Measurements from ENCODE around the gene AGPAT3. TPM values are rescaled to one million over a fixed set of nuclear protein-coding genes. Genes with fewer than 3 reads are reported as not detected.

Gene AGPAT3
- total RNA-seq, 1 experiment from 2014 or later = 13.0 TPM

DNA sequence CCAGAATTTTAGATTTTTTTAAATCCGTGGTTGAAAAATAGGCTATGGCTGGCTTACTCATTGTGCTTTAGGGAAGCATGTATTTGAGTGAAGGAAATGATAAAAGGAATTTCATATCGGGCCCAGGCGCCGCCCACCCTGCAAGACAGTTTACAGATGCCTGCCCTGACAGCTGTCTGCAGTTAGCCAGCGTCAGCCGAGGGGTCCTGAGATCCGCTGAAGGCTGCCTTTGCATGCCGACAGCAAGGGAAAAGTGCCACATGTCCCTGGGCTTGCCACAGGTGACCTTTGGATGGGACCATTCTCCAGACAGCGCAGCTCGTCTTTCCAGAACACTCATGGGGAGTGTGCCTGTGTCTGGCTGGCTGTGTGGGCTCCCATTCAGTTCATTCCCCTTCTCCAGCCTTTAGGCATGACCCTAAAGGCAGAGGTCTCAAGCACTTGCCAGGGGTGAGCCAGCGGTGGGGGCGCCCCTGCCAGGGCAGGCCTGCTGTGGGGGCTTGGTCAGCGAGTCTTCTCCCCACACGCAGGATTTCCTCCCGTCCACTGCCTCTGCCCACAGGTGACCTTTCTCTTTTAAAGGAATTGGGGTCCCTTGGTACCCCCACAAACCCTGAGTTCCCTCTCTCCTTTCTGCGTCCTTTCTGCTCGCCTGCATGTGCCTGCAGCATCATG is 101.0 kb downstream of the AGPAT3 start:
- Mint-ChIP-seq H3K4me1 (no peaks in the 10 kb centered on the region), H3K4me3 (no peak overlapping the region), H3K27ac (no peak overlapping the region), H3K27me3 (ENCODE audit: low read depth) (no peaks in the 10 kb centered on the region; the same call in 1 of the 2 replicates), H3K36me3 (ENCODE audit: insufficient read depth in 1 of 3, low read depth in 3 of 3) (no peaks in the 10 kb centered on the region), H3K9me3 (peaks cover 5 to 8% of the 10 kb centered on the region in 2 experiments; a peak in 4 of 5 replicates)
- Histone ChIP-seq H3K56ac (ENCODE audit: insufficient read length, low read depth, low read length) (no peak overlapping the region), H2BK12ac (ENCODE audit: insufficient read length, low read depth, low read length) (no peak overlapping the region), H3K4me1 (ENCODE audit: insufficient read depth, low read length) (no peaks in the 10 kb centered on the region), H2BK120ac (ENCODE audit: low read depth, low read length, poor library complexity, severe bottlenecking) (no peak overlapping the region), H2AK5ac (ENCODE audit: insufficient read length, low read length) (no peak overlapping the region), H4K91ac (ENCODE audit: insufficient read length, low read depth, low read length) (no peak overlapping the region), H3K79me1 (ENCODE audit: insufficient read depth, low read depth, low read length, poor library complexity, severe bottlenecking) (no peaks in the 10 kb centered on the region), H4K8ac (replicated peaks; ENCODE audit: insufficient read length, low read depth, low read length) (no peak overlapping the region), H3K9ac (ENCODE audit: extremely low read depth, insufficient read length, low read length) (no peak overlapping the region), H2BK20ac (ENCODE audit: low read depth, low read length, poor library complexity, severe bottlenecking) (no peak overlapping the region), H2BK15ac (ENCODE audit: low read depth, low read length) (no peak overlapping the region), H2AFZ (ENCODE audit: low read length) (no peak overlapping the region), H3K27ac (ENCODE audit: insufficient read length, low read depth, low read length) (no peak overlapping the region), H3K9me3 (ENCODE audit: control insufficient read depth, low read depth, low read length) (no peaks in the 10 kb centered on the region), H3K14ac (ENCODE audit: insufficient read depth, low read length) (no peak overlapping the region), H3K79me2 (ENCODE audit: insufficient read depth, low read length) (no peaks in the 10 kb centered on the region), H2BK5ac (ENCODE audit: insufficient read length, low read length) (no peak overlapping the region), H4K20me1 (ENCODE audit: control insufficient read depth, insufficient read depth, insufficient read length) (no peaks in the 10 kb centered on the region), H3K23me2 (ENCODE audit: insufficient read length, low read depth, low read length, poor library complexity, severe bottlenecking) (no peaks in the 10 kb centered on the region), H3K27me3 (ENCODE audit: insufficient read depth, low read length) (no peaks in the 10 kb centered on the region), H3K18ac (ENCODE audit: insufficient read length, low read depth, low read length) (no peak overlapping the region), H3T11ph (ENCODE audit: low read length) (no peak overlapping the region), H4K5ac (ENCODE audit: insufficient read length, low read depth, low read length) (no peak overlapping the region), H3K4me2 (ENCODE audit: insufficient read depth, insufficient read length, low read length) (no peak overlapping the region), H3K23ac (ENCODE audit: insufficient read length, low read depth, low read length) (no peak overlapping the region), H3K4ac (ENCODE audit: low read depth, low read length) (no peak overlapping the region)
- TF ChIP-seq, protein P1, sequence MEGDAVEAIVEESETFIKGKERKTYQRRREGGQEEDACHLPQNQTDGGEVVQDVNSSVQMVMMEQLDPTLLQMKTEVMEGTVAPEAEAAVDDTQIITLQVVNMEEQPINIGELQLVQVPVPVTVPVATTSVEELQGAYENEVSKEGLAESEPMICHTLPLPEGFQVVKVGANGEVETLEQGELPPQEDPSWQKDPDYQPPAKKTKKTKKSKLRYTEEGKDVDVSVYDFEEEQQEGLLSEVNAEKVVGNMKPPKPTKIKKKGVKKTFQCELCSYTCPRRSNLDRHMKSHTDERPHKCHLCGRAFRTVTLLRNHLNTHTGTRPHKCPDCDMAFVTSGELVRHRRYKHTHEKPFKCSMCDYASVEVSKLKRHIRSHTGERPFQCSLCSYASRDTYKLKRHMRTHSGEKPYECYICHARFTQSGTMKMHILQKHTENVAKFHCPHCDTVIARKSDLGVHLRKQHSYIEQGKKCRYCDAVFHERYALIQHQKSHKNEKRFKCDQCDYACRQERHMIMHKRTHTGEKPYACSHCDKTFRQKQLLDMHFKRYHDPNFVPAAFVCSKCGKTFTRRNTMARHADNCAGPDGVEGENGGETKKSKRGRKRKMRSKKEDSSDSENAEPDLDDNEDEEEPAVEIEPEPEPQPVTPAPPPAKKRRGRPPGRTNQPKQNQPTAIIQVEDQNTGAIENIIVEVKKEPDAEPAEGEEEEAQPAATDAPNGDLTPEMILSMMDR (conservative IDR thresholded peaks at IDR 0.05) = no peak
- no peak for DNase-seq
- no CpG with 5 or more reads among the region's 17 CpGs for WGBS (ENCODE audit: extremely low coverage, insufficient read length, low lambda C conversion rate)
